Progenitor cell of endocrine pancreas (in vitro differentiated cells): ENCODE data around the gene MRPL14. TPM values are rescaled to one million over a fixed set of nuclear protein-coding genes. Genes with fewer than 3 reads are reported as not detected.

Experiments used
- DNase-seq: peaks from one replicate; pipeline ENCODE4 v3.0.0; 2021; ENCODE audit warnings: low spot score; ENCODE audit not compliant: unreplicated experiment
- H3K27ac Mint-ChIP-seq: 2 replicates; pipeline ENCODE4 v1.8.0; 2021; ENCODE audit warnings: mild to moderate bottlenecking, moderate library complexity, mixed read lengths
- H3K27me3 Mint-ChIP-seq: 2 replicates; pipeline ENCODE4 v1.8.0; 2021; ENCODE audit warnings: mixed read lengths
- H3K36me3 Mint-ChIP-seq: 2 replicates; pipeline ENCODE4 v1.8.0; 2022; ENCODE audit warnings: mixed read lengths; ENCODE audit not compliant: insufficient read depth
- H3K4me1 Mint-ChIP-seq: 2 replicates; pipeline ENCODE4 v1.8.0; 2021; ENCODE audit warnings: low read depth, mixed read lengths
- H3K4me3 Mint-ChIP-seq: 2 replicates; pipeline ENCODE4 v1.8.0; 2021; ENCODE audit warnings: low read depth, mild to moderate bottlenecking, moderate library complexity, mixed read lengths
- H3K9me3 Mint-ChIP-seq: 2 replicates; pipeline ENCODE4 v1.8.0; 2021; ENCODE audit warnings: low read depth, mixed read lengths
- CTCF ChIP-seq: fragments of 200-600 bp; sonication (generic); IDR thresholded peaks from one replicate; pipeline ENCODE4 v1.5.0; 2021; ENCODE audit warnings: antibody characterized with exemption, mild to moderate bottlenecking; ENCODE audit not compliant: unreplicated experiment
- total RNA-seq: library from RNA; stranded (reverse); gene quantifications from 2 replicates; pipeline ENCODE4 v1.2.1, GENCODE V29; 2021

The MRPL14 gene
- total RNA-seq, 1 donor from 2014 or later, result 51.1 TPM

- Mint-ChIP-seq H3K4me1 (peaks cover 11% of the 10 kb centered on the region), H3K9me3 (no peaks in the 10 kb centered on the region), H3K27me3 (no peaks in the 10 kb centered on the region), H3K27ac (no peak overlapping the region), H3K4me3 (no peak overlapping the region), H3K36me3 (peaks cover 8% of the 10 kb centered on the region)
- no peak for TF ChIP-seq CTCF
- no peak for DNase-seq
These were observed 8.0 kb upstream of the MRPL14 start for GRCh38 chr6:44135173-44135758.

GRCh38 chr6:44133981-44134711 is 6.9 kb upstream of the MRPL14 start:
- no peak for DNase-seq
- Mint-ChIP-seq H3K27ac (peak overlapping the region; percentile 15), H3K4me1 (peaks cover 11% of the 10 kb centered on the region), H3K4me3 (no peak overlapping the region), H3K9me3 (no peaks in the 10 kb centered on the region), H3K27me3 (no peaks in the 10 kb centered on the region), H3K36me3 (peaks cover 6% of the 10 kb centered on the region)
- no peak for TF ChIP-seq CTCF

- Mint-ChIP-seq H3K27ac (peak overlapping the region; percentile 79), H3K4me1 (peaks cover 12% of the 10 kb centered on the region), H3K4me3 (no peak overlapping the region), H3K9me3 (no peaks in the 10 kb centered on the region), H3K27me3 (no peaks in the 10 kb centered on the region), H3K36me3 (peaks cover 6% of the 10 kb centered on the region)
- TF ChIP-seq CTCF, result no peak
- DNase-seq, result no peak
These were observed 6.0 kb upstream of the MRPL14 start for GRCh38 chr6:44133003-44133931.

- no peaks in the 10 kb centered on the region for H3K27me3 Mint-ChIP-seq
- no peak overlapping the region for H3K4me3 Mint-ChIP-seq
- peaks cover 6% of the 10 kb centered on the region for H3K36me3 Mint-ChIP-seq
- no peak overlapping the region for H3K27ac Mint-ChIP-seq
- no peak for TF ChIP-seq CTCF
- H3K9me3 Mint-ChIP-seq, result no peaks in the 10 kb centered on the region
- DNase-seq, result no peak
- H3K4me1 Mint-ChIP-seq, result peaks cover 13% of the 10 kb centered on the region
These were observed 5.2 kb upstream of the MRPL14 start for GRCh38 chr6:44132476-44132875.

GRCh38 chr6:44131892-44132291 is 4.6 kb upstream of the MRPL14 start:
- Mint-ChIP-seq H3K27me3 (no peaks in the 10 kb centered on the region), H3K4me3 (peak overlapping the region; percentile 3), H3K27ac (peak overlapping the region; percentile 20), H3K4me1 (peaks cover 13% of the 10 kb centered on the region), H3K36me3 (peaks cover 4% of the 10 kb centered on the region), H3K9me3 (no peaks in the 10 kb centered on the region)
- no peak for TF ChIP-seq CTCF
- DNase-seq, result no peak
